ENCODE data around the gene SMS.

SMS gene

DNA sequence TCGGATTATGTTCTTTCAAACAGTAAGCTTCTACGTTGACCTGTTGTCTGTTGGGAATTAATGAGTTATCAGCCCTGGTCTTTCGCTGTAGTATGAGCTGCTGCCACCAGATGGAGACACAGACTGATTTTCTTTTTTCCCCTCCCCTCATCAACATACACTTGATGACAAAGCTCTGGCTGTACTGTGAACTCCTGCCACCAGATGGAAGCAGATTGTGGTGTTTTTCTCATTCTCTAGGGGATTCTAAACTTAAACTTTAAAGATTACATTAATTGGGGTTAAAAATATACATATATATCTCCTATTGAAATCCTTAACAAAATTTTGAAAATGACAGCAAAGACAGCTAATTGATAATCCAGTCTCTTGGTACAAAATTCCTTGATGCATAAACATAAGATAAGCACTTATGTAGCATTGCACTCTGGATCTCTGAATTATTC lies 44.8 kb downstream of the SMS start:
- DNase-seq, result peak; percentile 25 to 83

DNA sequence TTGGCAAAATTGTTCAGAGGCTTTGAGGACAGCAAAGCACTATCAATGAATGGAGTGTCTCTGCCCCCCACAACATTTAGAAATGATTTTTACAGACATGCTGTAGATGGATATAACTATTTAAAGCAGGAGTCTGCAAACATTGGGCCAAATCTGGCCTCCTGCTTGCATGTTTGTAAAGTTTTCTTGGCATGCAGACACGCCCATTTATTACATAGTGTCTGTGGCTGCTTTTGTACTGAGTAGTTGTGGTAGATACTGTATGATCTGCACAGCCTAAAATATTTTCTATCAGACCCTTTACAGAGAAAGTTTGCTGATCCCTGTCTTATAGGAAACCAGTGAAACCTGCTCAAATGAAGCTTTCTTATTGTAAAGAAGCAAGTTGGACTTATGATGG lies 46.1 kb downstream of the SMS start:
- no peak for DNase-seq

DNA sequence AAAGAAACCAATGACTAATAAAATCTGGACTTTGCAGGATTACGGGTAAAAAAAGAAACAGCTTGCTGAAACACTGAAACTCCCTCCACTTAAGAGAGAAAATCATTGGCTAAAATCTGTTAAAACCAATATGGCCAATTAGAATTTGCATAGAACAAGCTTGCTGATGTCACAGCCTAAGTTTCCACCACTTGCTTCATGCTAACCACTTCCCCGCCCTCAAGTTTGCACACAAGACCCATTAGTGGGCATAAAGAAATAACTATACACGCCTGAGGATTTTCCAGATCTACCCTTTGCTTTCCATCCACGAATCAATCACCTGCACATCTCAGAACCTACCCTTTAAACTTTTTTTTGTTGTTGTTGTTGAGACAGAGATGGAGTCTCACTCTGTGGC lies 48.9 kb downstream of the SMS start:
- DNase-seq, result no peak

DNA sequence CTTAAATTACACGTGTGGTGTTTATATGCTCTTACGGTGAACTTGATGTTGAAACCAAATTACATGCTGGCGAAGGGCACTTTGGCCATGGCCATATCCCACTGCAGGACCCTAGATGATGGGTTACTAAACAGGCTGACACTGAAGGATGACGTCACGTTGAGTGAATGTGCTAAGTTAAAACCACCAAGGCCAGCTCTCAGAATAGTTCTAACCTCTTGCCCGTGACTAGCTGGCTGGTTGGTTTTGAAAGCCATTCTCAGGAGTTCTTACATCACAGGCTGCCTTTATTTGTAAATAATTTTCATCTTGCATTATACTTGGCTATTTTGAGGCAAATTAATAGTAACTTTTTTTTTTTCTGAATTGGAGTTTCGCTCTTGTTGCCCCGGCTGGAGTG lies 50.3 kb downstream of the SMS start:
- DNase-seq, result no peak

DNA sequence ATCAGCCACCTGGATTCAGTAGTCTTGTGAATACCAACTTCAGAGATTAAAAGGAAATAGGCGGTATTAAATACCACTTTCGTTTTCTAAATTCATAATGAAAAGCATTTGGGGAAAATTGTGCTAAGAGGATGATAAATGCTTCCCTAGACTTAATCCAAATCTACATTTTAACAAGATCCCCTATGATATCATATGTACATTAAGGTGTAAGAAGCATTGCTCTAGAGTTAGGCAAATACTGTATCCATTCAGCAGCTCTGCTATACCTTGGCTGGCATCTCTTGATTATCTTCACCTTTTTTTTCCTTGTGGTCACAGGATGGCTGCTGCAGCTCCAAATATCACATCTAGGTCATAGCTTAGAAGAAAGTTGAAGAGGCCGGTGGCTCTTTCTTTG lies 51.0 kb downstream of the SMS start:
- DNase-seq, result no peak

DNA sequence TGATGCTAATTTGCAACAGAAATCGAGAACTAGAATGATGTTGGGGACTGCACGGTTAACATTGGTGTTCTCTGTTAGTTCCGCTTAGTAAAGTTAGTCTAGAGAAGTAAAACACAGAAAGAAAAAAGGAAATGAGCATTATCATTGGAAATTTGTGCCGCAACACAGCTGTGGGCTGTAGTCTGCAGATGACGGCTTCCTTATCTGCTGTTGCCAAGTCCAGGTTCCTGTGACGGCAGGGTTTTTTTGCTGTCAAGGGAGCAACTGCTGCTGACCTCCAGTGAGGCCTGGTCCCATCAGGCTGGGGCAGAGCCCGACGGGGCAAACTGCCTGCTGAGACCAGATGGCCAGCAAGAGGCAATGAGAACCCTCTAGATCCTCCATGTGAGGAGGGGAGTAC lies 52.8 kb downstream of the SMS start:
- peak in 1 of 2 donors; percentile 2 for DNase-seq

DNA sequence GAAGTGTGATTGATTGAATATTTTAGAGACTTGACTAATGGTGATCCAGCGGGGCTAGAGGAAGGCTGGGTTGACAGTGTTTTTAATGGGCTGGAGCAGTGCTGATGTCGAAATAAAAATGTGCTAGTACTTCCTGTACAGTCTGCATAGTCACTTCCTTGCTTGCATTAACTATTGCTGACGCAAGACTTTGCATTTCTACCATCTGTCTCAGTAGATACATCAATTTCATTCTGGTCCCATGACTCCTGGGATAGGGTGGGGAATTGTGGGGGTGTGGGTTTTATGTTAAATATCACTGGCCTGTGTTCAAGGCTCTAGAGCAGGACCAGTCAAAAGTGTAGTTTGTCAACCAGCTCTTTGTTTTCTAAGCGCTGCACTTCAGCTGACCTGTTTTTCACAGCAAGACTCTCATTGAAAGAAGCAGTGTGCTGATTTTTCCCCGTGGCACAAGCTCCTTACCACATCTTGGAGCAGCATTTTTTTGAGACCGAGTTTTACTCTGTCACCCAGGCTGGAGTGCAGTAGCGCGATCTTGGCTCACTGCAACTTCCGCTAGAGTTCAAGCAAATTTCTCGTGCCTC lies 56.5 kb downstream of the SMS start:
- DNase-seq, result no peak

DNA sequence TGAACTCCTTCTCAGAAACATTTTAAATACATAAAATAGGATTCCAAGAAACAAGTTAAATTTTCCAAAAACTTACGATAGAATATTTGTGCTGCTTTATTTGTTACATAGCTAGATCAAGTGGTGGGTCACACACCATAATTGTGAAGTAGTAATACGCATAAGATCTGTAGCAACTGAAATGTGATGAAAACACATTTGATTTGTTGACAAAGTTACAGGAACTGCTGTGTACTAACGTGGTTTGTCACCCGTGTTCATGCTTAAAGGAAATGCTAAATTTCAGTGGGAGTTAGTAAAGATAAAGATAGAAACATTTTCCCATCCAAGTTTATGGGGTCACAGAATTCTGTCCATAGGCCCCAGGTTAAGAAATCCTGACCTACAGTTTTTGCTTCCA lies 57.5 kb downstream of the SMS start:
- DNase-seq, result no peak

DNA sequence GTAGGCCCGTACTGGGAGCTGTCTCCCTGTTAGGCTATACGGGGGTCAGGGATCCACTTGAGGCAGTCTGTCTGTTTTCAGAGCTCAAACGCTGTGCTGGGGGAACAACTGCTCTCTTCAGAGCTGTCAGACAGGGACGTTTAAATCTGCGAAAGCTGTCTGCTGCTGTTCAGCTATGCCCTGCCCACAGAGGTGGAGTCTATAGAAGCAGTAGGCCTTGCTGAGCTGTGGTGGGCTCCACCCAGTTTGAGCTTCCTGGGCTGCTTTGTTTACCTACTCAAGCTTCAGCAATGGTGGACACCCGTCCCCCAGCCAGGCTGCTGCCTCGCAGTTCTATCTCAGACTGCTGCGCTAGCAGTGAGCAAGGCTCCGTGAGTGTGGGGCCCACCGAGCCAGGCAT lies 64.4 kb downstream of the SMS start:
- no peak for DNase-seq

DNA sequence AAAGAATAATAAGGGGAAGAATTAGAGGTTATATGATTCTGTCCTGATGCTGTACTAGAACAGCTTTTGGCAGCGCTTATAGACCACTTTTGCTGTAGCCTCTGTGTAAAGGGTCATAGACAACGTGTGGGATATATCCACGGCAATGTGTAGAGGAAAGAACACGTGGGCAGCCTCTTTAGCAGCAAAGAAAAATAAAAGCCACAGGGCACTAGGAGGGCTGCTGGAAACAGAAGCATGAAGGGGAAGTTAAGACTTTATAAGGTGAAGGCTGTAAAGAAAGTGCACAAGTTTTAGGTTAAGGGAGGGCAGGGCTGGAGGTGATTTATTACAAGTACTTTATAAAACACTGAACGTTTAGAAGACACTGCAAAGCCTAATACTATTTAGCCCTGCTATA lies 71.5 kb downstream of the SMS start:
- DNase-seq, result no peak

DNA sequence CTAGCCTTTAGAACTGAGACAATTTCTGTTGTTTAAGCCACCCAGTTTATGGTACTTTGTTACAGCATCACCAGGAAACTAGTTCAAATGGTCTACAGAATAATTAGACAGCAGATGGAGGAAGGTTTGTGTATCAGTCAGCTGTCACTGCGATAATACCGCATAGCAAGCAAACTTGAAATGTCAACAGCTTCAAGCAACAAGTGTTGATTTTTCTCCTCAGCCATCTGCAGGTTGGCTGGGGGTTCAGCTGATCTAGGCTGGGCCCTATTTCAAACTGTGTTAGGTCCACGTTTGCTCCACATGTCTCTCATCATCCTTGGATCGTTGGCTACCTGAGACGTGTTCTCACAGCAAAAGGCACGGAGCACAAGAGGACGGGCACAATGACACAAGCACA lies 72.4 kb downstream of the SMS start:
- no peak for DNase-seq

DNA sequence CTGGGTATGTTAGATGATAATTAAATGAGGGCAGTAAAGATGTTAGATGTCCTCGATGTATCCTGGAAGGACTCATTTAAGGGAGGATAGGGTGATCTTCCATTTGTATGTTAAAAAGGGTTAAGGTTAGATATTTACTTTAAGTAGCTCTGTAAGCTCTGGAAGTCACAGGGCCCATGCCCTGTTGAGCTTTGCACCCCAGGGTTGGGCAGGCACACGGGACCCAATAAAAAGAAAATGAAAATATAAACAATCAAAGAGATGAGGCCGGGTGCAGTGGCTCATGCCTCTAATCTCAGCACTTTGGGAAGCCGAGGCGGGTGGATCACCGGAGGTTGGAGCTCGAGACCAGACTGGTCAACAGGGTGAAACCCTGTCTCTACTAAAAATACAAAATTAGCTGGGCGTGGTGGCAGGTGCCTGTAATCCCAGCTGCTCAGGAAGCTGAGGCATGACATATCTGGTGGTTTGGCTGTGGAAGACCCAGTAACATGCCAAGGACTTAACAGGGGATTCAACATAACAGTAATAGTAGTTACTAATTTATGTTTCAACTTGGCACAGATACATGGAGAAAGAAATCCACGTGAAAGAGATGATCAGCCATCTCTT lies 74.7 kb downstream of the SMS start:
- DNase-seq, result no peak

DNA sequence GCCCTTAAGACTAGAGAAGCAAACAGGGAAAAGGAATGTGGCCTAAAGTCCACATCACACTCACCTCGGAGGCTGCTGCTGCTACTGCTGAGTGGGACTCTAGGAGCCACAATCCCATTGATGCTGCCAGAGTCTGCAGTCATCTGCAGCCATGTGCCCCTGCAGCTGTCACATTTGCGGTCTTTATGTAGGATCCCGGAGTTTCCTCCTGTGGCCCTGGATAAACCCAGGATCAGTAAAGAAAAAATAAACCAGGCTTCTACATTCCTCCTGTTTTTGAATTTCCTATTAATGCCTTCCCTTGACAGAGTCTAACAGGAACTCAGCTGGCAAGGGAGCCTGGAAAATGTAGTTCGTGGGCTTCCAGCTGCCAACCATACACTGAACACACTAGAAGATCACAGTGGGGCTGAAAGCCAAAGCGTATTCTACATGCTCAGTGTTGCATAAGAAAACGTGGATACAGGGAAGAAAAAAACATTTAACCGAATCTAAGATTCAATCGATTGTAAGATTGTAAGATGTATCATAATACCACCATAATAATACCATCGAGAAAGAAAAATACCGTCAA lies 81.3 kb downstream of the SMS start:
- no peak for DNase-seq

DNA sequence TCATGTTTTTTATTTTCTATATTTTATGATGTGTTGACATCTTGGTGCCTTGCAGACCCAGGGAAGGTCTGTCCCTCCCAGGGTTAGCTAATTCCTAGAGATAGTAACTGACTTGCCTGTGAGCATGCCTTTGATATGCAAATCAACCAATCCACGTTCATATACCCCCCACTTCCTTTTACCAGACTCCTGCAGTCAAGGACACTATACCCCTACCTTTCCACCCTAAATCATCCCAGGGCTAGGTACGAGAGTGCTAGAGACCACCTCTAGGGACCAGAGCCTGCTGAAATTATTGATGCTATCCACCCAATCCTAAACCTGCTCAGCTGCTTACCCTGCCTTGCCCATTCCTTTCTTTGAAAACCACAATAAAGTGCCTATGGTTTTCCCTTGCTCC lies 84.1 kb downstream of the SMS start:
- DNase-seq, result no peak

DNA sequence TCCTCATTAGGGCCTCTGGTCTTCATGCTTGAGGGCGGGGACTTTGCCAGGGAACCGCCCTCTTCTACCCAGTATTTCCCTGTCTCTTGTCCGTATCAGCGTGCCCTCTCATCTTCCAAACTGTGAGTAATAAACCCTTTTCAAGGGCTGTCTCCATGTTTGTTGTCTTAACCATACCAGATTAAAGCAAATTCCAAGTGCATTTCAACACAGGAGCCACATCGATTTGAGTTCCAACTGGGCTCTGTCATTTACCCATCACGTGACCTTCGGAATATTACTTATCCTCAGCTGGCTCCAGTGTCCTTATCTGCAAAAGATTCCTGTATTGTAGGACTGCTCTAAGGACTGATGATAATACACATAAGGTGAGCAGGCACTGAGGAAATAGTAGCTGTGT lies 85.2 kb downstream of the SMS start:
- no peak for DNase-seq

DNA sequence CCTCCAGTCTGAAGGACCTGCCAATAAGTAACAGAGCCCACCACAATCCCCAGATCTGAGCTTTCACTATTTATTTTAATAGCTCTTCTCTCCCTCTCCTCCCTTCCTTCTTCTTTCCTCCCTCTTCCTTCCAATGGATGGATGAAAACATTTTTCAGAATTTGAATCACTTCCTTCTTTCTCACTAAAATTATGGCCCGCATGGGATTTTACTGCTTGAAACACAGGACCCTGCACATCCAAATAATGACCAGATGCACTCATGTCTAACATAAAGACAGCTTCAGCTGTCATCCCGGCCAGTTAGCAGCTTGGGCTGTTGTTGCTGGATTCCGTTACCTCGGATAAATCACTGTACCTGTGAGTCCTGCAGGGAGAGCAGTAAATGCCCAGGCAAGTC lies 86.2 kb downstream of the SMS start:
- no peak for DNase-seq

DNA sequence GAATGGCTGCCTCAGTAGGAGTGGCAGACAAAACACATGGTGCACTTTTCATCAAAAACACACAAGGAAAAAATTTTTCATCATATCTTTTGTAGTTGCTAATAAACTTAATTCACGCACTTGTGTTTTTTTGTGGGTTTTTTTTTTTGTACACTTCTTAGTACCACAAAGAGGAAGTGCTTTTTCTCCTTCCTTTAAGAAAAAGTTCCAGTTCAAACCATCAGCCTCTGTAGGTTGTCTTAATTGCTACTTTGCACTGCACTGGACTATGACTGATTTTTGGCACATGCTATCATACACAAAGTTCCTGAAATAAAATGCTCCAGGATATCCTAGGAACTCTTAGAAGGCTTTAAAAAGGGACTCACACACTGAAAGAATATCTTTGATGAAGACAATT lies 91.6 kb downstream of the SMS start, which contains the start of gene PHEX:
TSS of gene PHEX (plus strand) at position 242 of the 400 bp plus-strand sequence. CDS start 681 bp downstream, outside the sequence.
- DNase-seq, result no peak

DNA sequence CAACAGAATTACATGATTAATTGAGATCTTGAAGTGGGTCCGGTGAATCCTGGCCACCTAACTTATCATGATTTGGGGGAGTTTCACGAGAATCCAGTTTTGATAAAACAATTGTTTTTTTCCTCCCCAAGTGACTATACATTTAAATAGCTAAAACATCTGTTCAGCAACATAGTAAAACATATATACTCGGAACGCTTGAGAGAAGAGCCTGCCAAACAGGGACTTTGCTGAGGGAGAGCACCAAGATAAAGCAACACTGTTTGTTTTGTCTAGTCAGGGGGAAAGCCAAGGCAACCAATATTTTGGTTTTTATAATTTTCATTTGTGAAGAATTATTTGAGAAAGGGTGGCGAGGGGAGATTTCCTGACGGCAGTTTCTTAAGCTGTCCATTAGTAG lies 92.0 kb downstream of the SMS start:
- DNase-seq, result no peak

DNA sequence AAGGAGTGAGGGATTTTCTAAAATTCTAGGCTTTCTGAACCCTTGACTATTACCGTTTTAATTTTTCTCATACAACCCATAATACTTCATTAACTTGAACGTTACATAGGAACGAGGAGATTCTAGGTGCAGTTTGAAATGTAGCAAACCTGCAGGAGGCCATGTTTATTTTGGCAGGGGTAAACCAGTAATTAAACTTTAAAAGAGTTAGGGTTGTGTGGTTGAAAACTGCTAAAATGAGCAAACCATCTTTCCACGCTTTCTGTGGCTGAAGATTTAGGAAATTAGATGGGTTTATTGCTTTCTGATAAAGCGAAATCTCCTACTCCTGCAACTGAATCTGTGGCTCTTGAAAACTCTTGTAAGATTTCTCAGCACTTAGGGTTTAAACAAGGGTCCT lies 93.3 kb downstream of the SMS start:
- DNase-seq, result no peak

DNA sequence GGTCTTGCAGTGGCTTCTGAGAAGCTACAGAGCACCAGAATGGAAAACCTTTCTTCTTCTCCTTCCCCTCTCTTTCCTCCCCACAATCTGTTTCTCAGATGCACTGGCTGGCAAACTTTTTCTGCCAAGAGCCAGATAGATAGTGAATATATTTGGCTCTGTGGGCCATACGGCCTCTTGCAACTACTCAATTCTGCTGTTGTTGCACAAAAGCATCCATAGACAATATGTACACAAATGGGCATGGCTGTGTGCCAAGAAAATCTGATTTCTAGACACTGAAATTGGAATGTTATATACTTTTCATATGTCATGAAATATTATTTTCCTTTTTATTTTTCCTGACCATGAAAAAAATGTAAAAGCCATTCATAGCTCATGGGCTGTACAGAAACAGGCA lies 94.7 kb downstream of the SMS start:
- no peak for DNase-seq

DNA sequence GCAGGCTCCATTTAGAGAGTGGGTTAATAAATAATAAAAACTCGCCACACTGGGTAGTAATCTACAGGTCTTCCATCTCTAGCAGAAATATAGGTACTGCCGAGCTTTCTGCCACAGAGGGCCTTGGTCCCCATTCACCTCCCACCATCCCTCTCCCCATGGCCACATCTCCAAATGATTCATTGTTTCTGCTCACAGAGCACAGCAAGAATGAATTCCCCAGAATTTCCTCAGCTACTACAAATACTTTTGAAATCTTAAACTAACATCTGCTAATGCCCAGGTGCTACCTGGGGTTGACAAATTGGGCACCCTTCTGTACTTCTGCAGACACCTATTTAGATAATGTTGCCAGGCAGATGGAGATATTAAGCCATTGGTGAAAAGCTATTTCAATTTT lies 96.7 kb downstream of the SMS start:
- no peak for DNase-seq

DNA sequence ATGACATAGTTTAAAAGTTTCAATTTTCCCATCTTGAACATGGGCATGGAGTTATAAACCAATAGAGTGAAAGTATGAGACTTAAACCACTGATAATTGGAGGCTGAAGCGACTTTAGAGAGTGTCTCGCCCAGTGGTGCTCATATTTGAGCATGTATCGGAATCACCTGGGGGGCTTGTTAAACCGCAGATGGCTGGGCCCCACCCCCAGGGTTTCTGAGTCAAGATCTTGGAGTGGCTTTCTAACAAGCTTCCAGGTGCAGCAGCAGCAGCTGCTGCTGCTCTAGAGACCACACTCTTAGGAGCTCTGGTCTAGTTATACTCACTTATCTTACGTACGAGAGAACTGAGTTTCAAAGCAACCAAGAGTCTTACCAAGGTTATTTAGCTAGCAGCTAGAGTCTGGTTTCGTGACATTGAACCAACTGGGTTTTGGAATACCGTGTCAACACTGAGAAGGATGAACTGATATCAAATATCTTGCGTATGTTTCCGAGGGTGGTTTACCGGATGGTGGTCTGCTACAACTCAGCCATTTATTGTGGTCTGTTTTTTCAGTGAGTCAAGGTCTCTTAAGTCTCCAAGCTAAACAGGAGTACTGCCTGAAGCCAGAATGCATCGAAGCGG lies 97.5 kb downstream of the SMS start:
- no peak for DNase-seq

DNA sequence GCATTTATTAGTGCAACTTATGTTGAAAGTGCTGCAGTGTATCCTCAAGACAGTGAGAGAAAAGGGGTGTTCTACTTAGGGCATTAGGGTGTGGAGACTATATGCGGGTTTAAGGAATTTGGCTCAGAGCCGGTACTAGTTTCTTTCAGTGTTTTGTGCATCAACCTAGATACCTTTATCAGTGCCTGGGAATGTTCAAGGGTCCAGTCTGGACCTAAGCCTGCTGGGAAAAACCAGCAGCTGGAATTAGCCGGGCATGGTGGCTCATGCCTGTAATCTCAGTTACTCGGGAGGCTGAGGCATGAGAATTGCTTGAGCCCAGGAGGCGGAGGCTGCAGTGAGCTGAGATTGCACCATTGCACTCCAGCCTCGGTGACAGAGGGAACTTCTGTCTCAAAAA lies 99.0 kb downstream of the SMS start:
- no peak for DNase-seq

DNA sequence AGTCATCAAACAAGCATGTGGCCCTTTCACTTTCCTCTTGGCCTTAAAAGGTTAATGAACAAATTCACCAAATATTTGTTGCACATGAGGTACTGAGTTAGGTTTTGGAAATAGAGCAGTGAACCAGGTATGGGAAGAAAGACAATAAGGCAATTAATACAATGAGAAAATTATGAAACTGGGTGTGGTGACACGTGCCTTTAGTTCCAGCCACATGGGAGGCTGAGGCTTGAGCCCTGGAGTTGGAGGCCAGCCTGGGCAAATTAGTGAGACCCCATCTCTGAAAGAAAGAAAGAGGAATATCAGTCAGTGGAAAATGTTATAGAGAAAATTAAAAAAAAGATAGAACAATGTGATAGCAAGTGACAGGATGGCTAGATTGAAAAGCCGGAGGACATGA lies 99.7 kb downstream of the SMS start:
- DNase-seq, result no peak

Data from hippocampal formation (tissue), 2 donors.